ENCODE results near the gene LSM4. TPM values are rescaled to one million over a fixed set of nuclear protein-coding genes. Genes with fewer than 3 reads are reported as not detected.

LSM4 gene
- total RNA-seq, 1 donor from 2014 or later = 94.8 TPM

GRCh38 chr19:18306209-18306887 lies 16.5 kb downstream of the LSM4 start:
- peaks cover 24% of the 10 kb centered on the region for H3K36me3 ChIP-seq
- intact Hi-C loops (cut with micrococcal nuclease) = no loop called here
- no peaks in the 10 kb centered on the region for H3K9me3 ChIP-seq (replicated peaks)
- TF ChIP-seq CTCF (IDR thresholded peaks at IDR 0.05; ENCODE audit: borderline replicate concordance) = no peak
- H3K27ac ChIP-seq (replicated peaks) = peak overlapping the region; percentile 99
- peaks cover 68% of the 10 kb centered on the region for H3K4me1 ChIP-seq
- H3K27me3 ChIP-seq (ENCODE audit: low read depth) = no peaks in the 10 kb centered on the region
- H3K4me3 ChIP-seq = no peak overlapping the region
- no peak for DNase-seq

- DNase-seq = peak; percentile 89
- Histone ChIP-seq H3K4me3 (peak overlapping the region; percentile 64), H3K27ac (replicated peaks) (peak overlapping the region; percentile 99), H3K4me1 (peaks cover 78% of the 10 kb centered on the region), H3K9me3 (replicated peaks) (no peaks in the 10 kb centered on the region), H3K27me3 (ENCODE audit: low read depth) (no peaks in the 10 kb centered on the region), H3K36me3 (peaks cover 22% of the 10 kb centered on the region)
- no peak for TF ChIP-seq CTCF (IDR thresholded peaks at IDR 0.05; ENCODE audit: borderline replicate concordance)
- intact Hi-C loops (cut with micrococcal nuclease) = no loop called here
Measured at GRCh38 chr19:18304458-18305310, 18.2 kb downstream of the LSM4 start.

- peak; percentile 59 for DNase-seq
- Histone ChIP-seq H3K27ac (replicated peaks) (peak overlapping the region; percentile 99), H3K4me3 (peak overlapping the region; percentile 64), H3K27me3 (ENCODE audit: low read depth) (no peaks in the 10 kb centered on the region), H3K36me3 (peaks cover 17% of the 10 kb centered on the region), H3K9me3 (replicated peaks) (no peaks in the 10 kb centered on the region), H3K4me1 (peaks cover 78% of the 10 kb centered on the region)
- TF ChIP-seq CTCF (IDR thresholded peaks at IDR 0.05; ENCODE audit: borderline replicate concordance) = no peak
- intact Hi-C loops (cut with micrococcal nuclease) = no loop called here
Measured at GRCh38 chr19:18304208-18304457, 18.7 kb downstream of the LSM4 start.

DNA sequence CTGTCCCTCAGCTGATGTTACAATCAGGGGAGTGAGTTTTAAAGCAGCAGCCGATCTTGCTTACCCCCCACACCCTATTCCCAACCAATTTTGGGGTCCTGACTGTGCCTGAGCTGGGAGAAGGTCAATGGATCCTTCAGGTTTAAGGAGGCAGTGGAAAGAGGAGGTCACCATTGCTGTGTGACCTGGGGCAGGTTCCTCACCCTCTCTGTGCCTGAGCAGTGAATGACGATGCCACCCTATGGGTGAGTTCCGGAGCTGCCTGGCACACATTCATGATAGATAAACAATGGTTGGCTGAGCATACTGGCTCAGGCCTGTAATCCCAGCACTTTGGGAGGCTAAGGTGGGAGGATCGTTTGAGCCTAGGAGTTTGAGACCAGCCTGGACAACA lies 21.2 kb downstream of the LSM4 start:
- Histone ChIP-seq H3K9me3 (replicated peaks) (no peaks in the 10 kb centered on the region), H3K4me1 (peaks cover 64% of the 10 kb centered on the region), H3K36me3 (no peaks in the 10 kb centered on the region), H3K27ac (replicated peaks) (peak overlapping the region; percentile 99), H3K27me3 (ENCODE audit: low read depth) (no peaks in the 10 kb centered on the region), H3K4me3 (no peak overlapping the region)
- intact Hi-C loops (cut with micrococcal nuclease) = no loop called here
- DNase-seq = no peak
- no peak for TF ChIP-seq CTCF (IDR thresholded peaks at IDR 0.05; ENCODE audit: borderline replicate concordance)

- intact Hi-C loops (cut with micrococcal nuclease) = no loop called here
Measured at GRCh38 chr19:18300930-18301717, 21.8 kb downstream of the LSM4 start.

More at GRCh38 chr19:18300930-18301717, 21.8 kb downstream of the LSM4 start:
- H3K9me3 ChIP-seq (replicated peaks) = no peaks in the 10 kb centered on the region
- H3K27me3 ChIP-seq (ENCODE audit: low read depth) = no peaks in the 10 kb centered on the region
- peak; percentile 78 for DNase-seq
- TF ChIP-seq CTCF (IDR thresholded peaks at IDR 0.05; ENCODE audit: borderline replicate concordance) = no peak
- H3K4me1 ChIP-seq = peaks cover 58% of the 10 kb centered on the region
- peak overlapping the region; percentile 99 for H3K27ac ChIP-seq (replicated peaks)
- no peaks in the 10 kb centered on the region for H3K36me3 ChIP-seq
- H3K4me3 ChIP-seq = no peak overlapping the region

Data from left ventricle myocardium inferior (tissue), 1 donor.